Neural cell (in vitro differentiated cells): Measurements from ENCODE around the gene RELT.

ENCODE experiments used
- EZH2 ChIP-seq: fragments of 200-600, 300-800 bp; shearing (Covaris generic), sonication (generic); IDR thresholded peaks from 2 replicates; pipeline ENCODE4 v1.6.1; 2014; ENCODE audit warnings: antibody characterized with exemption, low read length, borderline replicate concordance, mild to moderate bottlenecking; ENCODE audit not compliant: insufficient read depth, poor library complexity, severe bottlenecking
- TAF1 ChIP-seq: IDR thresholded peaks from 2 replicates; pipeline ENCODE4 v1.6.1; 2012; ENCODE audit warnings: low read depth
- TF ChIP-seq, protein P1 (sequence below): fragments of 450-650 bp; IDR thresholded peaks from 2 replicates; pipeline ENCODE4 v1.5.1; 2014; ENCODE audit warnings: antibody characterized with exemption, mild to moderate bottlenecking, moderate library complexity; ENCODE audit not compliant: poor library complexity, severe bottlenecking

DNA sequence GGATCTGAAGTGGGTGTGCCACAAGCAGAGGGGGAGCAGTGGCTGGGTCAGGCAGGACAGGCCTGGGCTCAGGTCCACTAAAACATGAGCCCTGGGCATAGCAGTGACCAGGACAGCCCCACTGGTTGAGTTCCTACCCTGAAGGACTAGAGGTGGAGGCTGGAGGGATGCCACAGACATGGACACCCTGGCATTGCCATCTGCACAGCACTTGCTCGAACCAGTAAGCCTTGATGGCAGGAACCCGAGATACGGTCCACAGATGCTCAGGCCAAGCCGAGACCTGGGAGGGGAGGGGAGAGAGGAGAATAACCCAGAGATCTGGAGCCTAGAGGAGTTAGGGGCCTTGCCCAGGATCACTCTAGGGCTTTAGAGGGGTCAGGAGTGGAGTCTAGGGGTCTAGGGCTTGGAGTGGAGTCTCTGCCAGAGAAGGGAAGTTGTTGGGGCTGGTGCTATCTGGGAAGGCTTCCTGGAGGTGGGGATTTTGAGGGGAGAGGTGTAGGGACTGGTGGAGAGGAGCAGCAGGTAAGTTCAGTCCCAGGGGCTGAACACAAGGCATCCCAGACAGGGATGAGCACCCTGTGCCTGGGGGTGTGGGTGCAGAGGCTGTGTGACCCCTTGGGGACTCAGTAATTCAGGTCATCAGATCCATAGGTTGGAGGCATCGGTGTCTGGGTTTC, 30.6 kb upstream of the RELT start:
- TF ChIP-seq, protein P1, sequence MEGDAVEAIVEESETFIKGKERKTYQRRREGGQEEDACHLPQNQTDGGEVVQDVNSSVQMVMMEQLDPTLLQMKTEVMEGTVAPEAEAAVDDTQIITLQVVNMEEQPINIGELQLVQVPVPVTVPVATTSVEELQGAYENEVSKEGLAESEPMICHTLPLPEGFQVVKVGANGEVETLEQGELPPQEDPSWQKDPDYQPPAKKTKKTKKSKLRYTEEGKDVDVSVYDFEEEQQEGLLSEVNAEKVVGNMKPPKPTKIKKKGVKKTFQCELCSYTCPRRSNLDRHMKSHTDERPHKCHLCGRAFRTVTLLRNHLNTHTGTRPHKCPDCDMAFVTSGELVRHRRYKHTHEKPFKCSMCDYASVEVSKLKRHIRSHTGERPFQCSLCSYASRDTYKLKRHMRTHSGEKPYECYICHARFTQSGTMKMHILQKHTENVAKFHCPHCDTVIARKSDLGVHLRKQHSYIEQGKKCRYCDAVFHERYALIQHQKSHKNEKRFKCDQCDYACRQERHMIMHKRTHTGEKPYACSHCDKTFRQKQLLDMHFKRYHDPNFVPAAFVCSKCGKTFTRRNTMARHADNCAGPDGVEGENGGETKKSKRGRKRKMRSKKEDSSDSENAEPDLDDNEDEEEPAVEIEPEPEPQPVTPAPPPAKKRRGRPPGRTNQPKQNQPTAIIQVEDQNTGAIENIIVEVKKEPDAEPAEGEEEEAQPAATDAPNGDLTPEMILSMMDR, result no peak
- TF ChIP-seq EZH2, result no peak
- no peak for TF ChIP-seq TAF1
